SW480 (cell line): ENCODE results near the gene DNAJA3.
"Not testable (repeated sequence)": the region's sequence is repeated elsewhere in the genome, so short reads cannot be mapped to it uniquely, and the experiment has no call there.

ENCODE experiments used
- DNase-seq: peaks from one replicate; pipeline ENCODE4 v3.0.0-alpha.2; 2016; ENCODE audit warnings: low spot score

DNAJA3 gene

GRCh38 chr16:4387781-4388180, 37.9 kb upstream of the DNAJA3 start:
- DNase-seq = no peak

DNA sequence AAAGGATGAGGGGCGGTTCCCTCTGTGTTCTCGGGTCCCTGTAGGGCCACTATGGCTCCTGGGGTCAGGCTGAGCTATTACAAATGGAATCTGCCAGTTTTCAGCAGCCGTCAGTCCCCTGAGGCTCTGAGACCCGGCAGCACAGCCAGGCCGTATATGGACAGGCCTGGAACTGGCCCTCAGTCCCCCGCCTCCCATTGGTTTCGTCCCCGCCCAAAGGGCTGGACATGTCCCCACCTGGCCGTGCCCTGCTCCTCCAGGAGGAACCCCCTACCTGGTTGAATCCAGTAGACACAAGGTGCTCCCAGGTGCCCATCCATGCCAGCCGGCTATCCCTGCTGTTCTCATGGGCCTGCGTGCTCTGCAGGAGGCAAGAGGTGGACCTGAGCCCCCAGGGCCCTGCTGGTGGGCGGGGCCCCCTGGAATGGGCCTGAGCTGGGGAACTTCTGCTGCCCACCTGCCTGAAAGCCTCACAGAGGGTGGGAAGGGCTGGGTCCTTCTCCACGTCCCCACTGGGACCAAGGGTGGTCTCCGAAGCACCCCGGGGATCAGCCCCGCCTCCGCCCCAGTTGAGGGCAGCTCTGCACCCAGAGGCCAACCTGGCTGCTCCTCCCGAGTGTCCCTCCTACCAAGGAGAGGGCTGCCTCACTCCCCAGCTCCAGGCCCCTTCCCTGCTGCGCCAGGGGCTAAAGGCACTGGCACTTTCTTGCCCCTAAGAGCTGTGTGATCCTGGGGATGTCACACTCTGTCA, 37.2 kb upstream of the DNAJA3 start:
- no peak for DNase-seq

DNA sequence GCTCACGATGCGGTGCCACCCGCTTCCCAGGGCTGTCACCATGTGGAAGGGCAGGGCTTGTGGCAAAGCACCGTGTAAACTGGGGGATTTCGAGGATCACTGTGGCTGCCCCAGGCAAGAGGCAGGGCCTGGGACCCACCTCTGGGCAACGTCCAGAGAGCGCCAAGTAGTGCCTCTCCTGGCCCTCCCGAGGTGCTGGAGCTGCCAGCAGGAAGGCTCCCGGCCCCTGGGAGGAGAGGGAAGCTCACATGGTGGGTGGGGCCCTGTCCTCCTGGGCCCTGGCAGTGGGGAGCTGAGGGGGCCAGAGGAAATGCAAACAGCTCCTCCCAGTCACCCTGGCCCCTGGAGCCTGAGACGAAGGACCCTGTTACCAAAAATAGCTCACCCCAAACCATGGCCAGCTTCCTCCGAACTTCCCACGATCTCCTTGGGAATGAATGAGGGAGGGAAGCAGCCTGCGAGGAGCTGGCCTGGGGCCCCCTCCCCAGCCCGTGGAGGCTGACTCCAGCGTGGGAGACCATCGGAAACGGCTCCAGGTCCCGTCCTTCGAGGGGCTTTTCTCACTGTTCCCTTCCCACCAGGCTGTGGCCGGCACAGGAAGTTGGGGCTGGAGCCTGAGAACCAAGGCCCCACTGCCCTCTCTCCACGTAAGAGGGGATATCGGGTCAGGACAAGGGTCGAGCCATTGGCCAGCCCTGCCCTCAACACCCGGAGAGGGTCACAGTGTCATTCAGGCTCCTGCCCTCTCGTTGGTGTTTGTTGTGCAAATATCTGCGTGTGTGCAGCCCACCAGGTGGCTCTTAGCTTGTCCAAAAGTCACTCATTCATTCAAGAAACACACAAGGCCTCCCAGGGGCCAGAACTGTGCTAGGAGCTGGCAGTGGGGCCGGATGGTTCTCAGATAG, 36.4 kb upstream of the DNAJA3 start:
- DNase-seq = no peak

DNA sequence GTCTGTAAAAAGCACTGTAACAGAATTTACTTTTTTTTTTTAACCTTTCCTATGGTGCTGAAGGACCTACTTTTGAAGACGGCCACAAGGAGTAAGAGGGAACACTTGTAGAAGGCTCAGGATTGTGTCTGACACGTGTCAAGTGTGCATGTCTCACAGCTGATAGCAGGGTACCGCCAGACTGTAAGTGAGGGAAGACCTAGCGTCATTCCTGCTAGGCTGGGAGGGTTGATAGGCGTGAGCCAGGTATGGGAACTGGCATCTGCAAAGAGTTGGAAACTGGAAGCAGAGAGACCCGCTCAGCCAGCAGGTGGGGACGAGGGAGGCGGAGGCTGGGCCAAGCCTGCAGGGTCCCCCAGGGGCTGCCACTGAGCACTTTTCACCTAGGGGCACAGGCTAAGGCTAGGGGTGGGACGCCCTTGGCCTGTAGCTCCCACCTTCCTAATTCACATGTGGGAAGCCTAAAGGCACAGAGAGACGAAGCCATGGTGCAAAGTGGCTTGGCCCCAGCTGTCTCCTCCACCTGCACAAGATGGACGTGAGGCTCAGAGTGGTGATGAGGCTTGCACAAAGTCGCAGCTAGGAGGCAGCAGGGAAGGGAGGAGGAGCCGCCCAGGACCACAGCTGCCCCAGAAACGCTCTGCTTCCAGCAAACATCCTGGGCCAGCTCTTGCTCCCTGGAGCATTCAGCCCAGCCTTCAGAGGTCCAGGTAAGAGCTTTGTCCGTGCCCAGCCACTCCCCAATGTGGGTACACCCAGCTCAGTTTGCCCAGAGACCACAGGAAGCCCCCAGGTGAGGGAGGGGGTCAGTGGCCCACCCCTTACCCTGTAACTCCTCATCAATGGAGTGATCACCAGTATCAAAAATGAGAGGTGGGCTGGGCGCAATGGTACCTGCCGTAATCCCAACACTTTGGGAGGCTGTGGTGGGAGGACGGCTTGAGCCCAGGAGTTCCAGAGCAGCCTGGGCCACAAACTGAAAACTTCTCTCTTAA, 35.1 kb upstream of the DNAJA3 start:
- no peak for DNase-seq

- DNase-seq = no peak
Measured at GRCh38 chr16:4391631-4392381, 33.9 kb upstream of the DNAJA3 start.

GRCh38 chr16:4392382-4393239, 33.1 kb upstream of the DNAJA3 start:
- peak; percentile 90 for DNase-seq

DNA sequence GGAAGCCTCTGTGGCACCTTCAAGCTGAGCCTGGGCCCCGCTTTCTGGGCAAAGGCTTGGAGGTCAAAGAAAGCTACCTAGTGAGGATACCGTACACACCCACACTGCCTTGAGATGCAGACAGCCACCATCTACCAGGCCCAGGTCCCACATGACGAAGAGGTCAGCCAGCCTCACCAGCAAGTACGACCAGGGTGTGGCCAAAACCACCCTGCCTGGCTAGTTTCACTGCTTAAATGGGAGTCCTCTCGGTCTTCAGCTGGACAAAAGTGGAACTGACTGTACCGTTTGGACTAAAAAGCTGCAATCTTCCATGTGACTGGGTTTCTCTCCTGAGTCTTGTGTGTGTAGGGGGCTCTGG, 32.4 kb upstream of the DNAJA3 start:
- DNase-seq = peak; percentile 89

- not testable (repeated sequence) for DNase-seq
Measured at GRCh38 chr16:4393850-4394249, 31.8 kb upstream of the DNAJA3 start.

DNA sequence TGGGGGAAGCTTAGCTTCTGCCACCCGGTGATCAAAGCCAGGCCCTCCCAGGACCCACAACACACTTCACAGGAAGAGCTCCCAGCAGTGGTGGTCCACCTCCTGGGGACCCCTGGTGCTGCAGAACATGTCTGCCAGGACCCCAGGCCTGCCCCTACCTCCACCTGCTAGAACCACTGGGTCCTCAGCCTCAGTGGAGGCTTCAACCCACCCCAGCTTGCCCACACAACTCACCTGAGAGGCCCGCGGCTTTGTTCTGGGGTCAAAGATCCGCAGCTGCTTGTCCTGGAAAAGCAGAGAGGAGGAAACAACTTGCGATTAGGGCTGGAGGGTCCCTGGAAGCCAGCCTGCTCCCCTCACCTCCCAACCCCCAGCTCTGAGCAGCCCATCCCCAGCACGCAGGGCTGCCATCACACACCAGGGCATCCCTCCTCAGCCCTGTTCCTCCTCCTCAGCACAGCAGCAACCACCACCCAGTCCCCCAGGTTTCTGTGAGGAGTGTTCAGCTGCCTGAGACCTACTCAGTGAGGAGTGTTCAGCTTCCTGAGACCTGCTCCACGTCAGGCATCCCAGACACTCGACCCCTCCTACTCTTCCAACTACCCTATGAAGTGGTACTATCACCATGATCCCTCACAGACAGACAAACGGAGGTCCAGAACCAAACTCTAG, 30.5 kb upstream of the DNAJA3 start:
- no peak for DNase-seq

GRCh38 chr16:4399001-4399730, 26.5 kb upstream of the DNAJA3 start:
- no peak for DNase-seq

DNA sequence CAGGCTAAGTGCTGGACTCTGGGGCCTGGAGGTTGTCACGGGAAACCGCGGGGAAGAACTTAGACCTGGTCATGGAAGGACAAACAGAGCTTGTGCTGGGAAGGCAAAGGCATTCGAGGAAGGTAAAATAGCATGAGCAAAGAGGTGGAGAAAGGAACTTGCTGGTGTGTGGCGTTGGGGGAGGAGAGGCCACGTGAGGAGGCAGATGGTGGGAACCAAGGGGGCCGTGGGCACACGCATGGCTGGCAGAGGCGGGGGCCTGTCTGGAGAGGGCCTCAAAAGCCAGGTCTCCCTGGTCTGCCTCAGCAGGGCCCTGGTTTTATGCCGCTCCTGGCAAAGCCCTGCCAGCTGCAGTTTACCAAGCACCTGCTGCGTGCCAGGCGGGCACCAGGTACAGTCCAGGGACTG, 24.6 kb upstream of the DNAJA3 start:
- DNase-seq = no peak

- no peak for DNase-seq
Measured at GRCh38 chr16:4401510-4401909, 24.2 kb upstream of the DNAJA3 start.

DNA sequence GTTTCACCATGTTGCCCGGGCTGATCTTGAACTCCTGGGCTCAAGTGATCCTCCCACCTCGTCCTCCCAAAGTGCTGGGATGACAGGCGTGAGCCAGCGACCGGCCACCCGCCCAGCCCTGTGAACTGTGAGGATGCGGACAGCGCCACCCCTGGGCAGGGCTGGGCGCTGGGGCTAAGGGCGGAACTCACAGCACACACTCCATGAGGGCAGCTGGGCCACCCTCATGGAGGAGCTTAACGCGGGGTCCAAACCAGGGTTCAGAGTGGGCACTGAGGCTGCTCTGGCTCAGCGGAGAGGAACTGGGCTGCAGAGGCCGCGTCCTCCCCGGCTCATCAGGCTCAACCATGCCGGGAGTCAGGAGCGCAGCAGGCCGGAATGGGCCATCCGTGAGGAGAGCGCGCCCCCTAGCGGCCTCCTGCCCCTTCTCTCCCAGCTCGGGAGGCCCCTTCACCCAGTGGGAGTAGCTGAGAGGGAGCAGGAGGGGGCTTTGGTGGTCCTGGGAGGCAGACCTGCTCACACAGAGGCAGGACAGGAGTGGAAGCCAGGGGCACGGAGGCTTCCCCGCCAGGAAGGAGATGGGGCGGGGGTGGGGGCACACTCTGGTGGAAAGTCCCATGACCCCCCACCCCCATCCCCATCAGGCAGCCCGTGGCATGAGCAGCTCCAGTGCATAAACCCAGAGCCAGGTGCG, 23.1 kb upstream of the DNAJA3 start:
- DNase-seq = peak; percentile 57

DNA sequence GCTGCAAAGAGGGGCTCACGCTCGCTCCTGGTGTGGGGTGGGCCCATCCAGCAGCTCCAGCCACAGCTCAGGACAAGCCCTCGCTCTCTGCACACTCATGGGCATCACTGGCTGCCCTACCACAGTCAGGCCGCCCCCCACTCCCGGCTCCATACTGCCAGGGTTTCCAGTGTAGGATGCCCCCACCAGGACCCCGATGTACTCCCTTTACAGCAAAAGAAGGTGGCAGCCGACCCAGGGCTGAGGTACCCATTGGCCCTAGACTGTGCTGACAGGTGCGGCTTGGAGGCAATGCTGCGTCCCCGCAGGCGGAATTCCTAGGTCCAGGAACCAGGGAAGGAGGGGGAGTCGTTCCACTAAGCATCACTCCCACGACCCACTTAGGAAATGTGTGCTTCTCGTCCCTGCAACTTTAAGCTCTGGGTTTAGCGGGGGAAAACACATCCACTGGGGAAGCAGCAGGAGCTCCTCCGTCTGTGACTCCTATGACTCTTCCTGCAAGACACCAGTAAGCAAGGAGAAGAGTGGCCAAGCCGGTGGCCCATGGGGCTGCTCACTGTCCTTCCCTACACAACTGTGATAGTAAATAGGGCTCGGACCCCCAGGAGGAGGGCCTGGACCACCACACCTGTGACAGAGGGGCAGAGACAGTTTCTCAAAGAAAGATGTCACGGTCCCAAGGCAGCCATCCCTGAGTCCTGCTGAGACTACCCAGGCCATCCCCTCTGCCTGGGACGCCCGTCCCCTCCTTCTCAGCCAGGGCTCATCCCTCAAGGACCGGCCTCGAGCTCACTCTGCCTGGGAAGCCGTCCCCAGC, 22.3 kb upstream of the DNAJA3 start:
- no peak for DNase-seq

- no peak for DNase-seq
Measured at GRCh38 chr16:4404247-4404966, 21.3 kb upstream of the DNAJA3 start.

GRCh38 chr16:4404967-4405696, 20.5 kb upstream of the DNAJA3 start:
- DNase-seq = no peak
